Natural killer cell (primary cell): Measurements from ENCODE around the gene SYNM. TPM values are rescaled to one million over a fixed set of nuclear protein-coding genes. Genes with fewer than 3 reads are reported as not detected.

ENCODE experiments used
- ATAC-seq, 3 donors: fragments of 150-1000 bp in 2 of 3; fragments of 200-7000 bp in 1 of 3; cut with Tn5 transposase; 1 replicate in 1 of 3; 2 replicates in 2 of 3; pipeline ENCODE4 v1.10.0; 2021; ENCODE audit warnings: mild to moderate bottlenecking in 2 of 3, moderate library complexity in 2 of 3
- DNase-seq, 2 donors: peaks; one replicate each; pipeline versions ENCODE4 v3.0.0 to v3.0.0-alpha.2; 2013 to 2021; ENCODE audit warnings: mixed read lengths in 1 of 2
- H3K27ac ChIP-seq: one replicate; pipeline ENCODE4 v1.5.1; 2013; ENCODE audit warnings: mild to moderate bottlenecking, low read length
- H3K27me3 ChIP-seq: one replicate; pipeline ENCODE4 v1.6.1; 2013; ENCODE audit warnings: low read length; ENCODE audit not compliant: control insufficient read depth, insufficient read depth
- H3K36me3 ChIP-seq: one replicate; pipeline ENCODE4 v1.6.1; 2013; ENCODE audit warnings: low read length; ENCODE audit not compliant: control insufficient read depth, insufficient read depth
- H3K4me1 ChIP-seq: one replicate; pipeline ENCODE4 v1.6.1; 2013; ENCODE audit warnings: low read length; ENCODE audit not compliant: control insufficient read depth, insufficient read depth
- H3K4me3 ChIP-seq: one replicate; pipeline ENCODE4 v1.5.1; 2013; ENCODE audit warnings: low read length
- H3K9me3 ChIP-seq: one replicate; pipeline ENCODE4 v1.6.1; 2013; ENCODE audit warnings: low read length; ENCODE audit not compliant: control insufficient read depth, insufficient read depth
- H3K27ac Mint-ChIP-seq, 2 donors: one replicate each; pipeline ENCODE4 v1.8.0; 2022; ENCODE audit warnings: mild to moderate bottlenecking in 2 of 2, mixed read lengths in 2 of 2, moderate library complexity in 1 of 2
- H3K27me3 Mint-ChIP-seq, 2 donors: one replicate each; pipeline ENCODE4 v1.8.0; 2022; ENCODE audit warnings: low read depth in 2 of 2, mixed read lengths in 2 of 2
- H3K36me3 Mint-ChIP-seq: one replicate; pipeline ENCODE4 v1.8.0; 2022; ENCODE audit warnings: mixed read lengths
- H3K4me1 Mint-ChIP-seq, 2 donors: one replicate each; pipeline ENCODE4 v1.8.0; 2022; ENCODE audit warnings: mixed read lengths in 2 of 2
- H3K4me3 Mint-ChIP-seq: one replicate; pipeline ENCODE4 v1.8.0; 2022; ENCODE audit warnings: mild to moderate bottlenecking, moderate library complexity, mixed read lengths
- H3K9me3 Mint-ChIP-seq, 2 donors: one replicate each; pipeline ENCODE4 v1.8.0; 2022; ENCODE audit warnings: mixed read lengths in 2 of 2
- CTCF ChIP-seq: fragments of 200-600 bp; IDR thresholded peaks from one replicate; pipeline ENCODE4 v1.8.0; 2022; ENCODE audit warnings: antibody characterized with exemption
- WGBS: methylation state at CpG from one replicate; pipeline ENCODE4 v1.1.7; 2013; ENCODE audit warnings: missing lambda C conversion rate; ENCODE audit not compliant: insufficient coverage; 5-methylcytosine and 5-hydroxymethylcytosine counted together
- intact Hi-C: fragments of 100-400 bp; cut with micrococcal nuclease; formaldehyde crosslinking; loops from one replicate; pipeline ENCODE4 v1.14.2; 2022
- total RNA-seq, 4 donors: library from RNA; stranded (reverse); fragments of 120-200 nt in 1 of 4; gene quantifications; one replicate each; pipeline versions ENCODE4 v1.2.3 to v1.2.4, GENCODE V29; 2013 to 2022

Gene SYNM
- total RNA-seq, 3 donors from 2014 or later (not counting 1 experiment from before 2014, with no cell fraction given), result 0.11 to 0.48 (median 0.42) TPM

GRCh38 chr15:99170476-99171065 is 65.7 kb downstream of the SYNM start:
- WGBS, result 91% methylated on average over 7 of the region's 7 CpGs
- no peaks in the 10 kb centered on the region for H3K4me1 ChIP-seq
- TF ChIP-seq CTCF, result no peak
- H3K27me3 Mint-ChIP-seq, result no peaks in the 10 kb centered on the region
- intact Hi-C loops, result no loop called here
- no peak overlapping the region for H3K27ac Mint-ChIP-seq
- H3K4me1 Mint-ChIP-seq, result no peaks in the 10 kb centered on the region
- no peaks in the 10 kb centered on the region for H3K9me3 ChIP-seq
- no peak overlapping the region for H3K4me3 Mint-ChIP-seq
- no peaks in the 10 kb centered on the region for H3K9me3 Mint-ChIP-seq
- no peaks in the 10 kb centered on the region for H3K27me3 ChIP-seq
- no peak overlapping the region for H3K27ac ChIP-seq
- no peaks in the 10 kb centered on the region for H3K36me3 ChIP-seq
- no peaks in the 10 kb centered on the region for H3K36me3 Mint-ChIP-seq
- H3K4me3 ChIP-seq, result no peak overlapping the region
- ATAC-seq, result no peak
- no peak for DNase-seq

- Mint-ChIP-seq H3K36me3 (no peaks in the 10 kb centered on the region), H3K27ac (no peak overlapping the region), H3K4me1 (no peaks in the 10 kb centered on the region), H3K9me3 (no peaks in the 10 kb centered on the region), H3K4me3 (no peak overlapping the region), H3K27me3 (no peaks in the 10 kb centered on the region)
- Histone ChIP-seq H3K36me3 (no peaks in the 10 kb centered on the region), H3K9me3 (no peaks in the 10 kb centered on the region), H3K4me1 (no peaks in the 10 kb centered on the region), H3K4me3 (no peak overlapping the region), H3K27me3 (no peaks in the 10 kb centered on the region), H3K27ac (no peak overlapping the region)
- TF ChIP-seq CTCF, result no peak
- ATAC-seq (no peak), DNase-seq (no peak)
- intact Hi-C loops, result no loop called here
- 93% methylated on average over 4 of the region's 4 CpGs for WGBS
Measured at GRCh38 chr15:99172171-99172570, 67.3 kb downstream of the SYNM start.

GRCh38 chr15:99172989-99173388 is 68.1 kb downstream of the SYNM start:
- no peaks in the 10 kb centered on the region for H3K4me1 Mint-ChIP-seq
- no peak for TF ChIP-seq CTCF
- H3K27me3 Mint-ChIP-seq, result no peaks in the 10 kb centered on the region
- no peaks in the 10 kb centered on the region for H3K9me3 ChIP-seq
- no peaks in the 10 kb centered on the region for H3K36me3 ChIP-seq
- H3K4me1 ChIP-seq, result no peaks in the 10 kb centered on the region
- H3K9me3 Mint-ChIP-seq, result no peaks in the 10 kb centered on the region
- no peak overlapping the region for H3K27ac ChIP-seq
- no peak overlapping the region for H3K27ac Mint-ChIP-seq
- H3K36me3 Mint-ChIP-seq, result no peaks in the 10 kb centered on the region
- WGBS, result 92% methylated on average over 3 of the region's 3 CpGs
- no peak for DNase-seq
- intact Hi-C loops, result no loop called here
- H3K27me3 ChIP-seq, result no peaks in the 10 kb centered on the region
- ATAC-seq, result no peak
- no peak overlapping the region for H3K4me3 Mint-ChIP-seq
- H3K4me3 ChIP-seq, result no peak overlapping the region
